Activated naive CD8-positive, alpha-beta T cell treated with anti-CD3 and anti-CD28 coated beads, Interleukin-2, amount 50 U/mL, for 24 hours (primary cell): ENCODE measurements around the gene PUS1.

Experiments used
- ATAC-seq: fragments of 150-1000 bp; cut with Tn5 transposase; one replicate; pipeline ENCODE4 v1.10.0; 2021
- DNase-seq: peaks from one replicate; pipeline ENCODE4 v3.0.0; 2021
- H3K27ac Mint-ChIP-seq: one replicate; pipeline ENCODE4 v1.8.0; 2021; ENCODE audit warnings: mild to moderate bottlenecking, mixed read lengths
- H3K27me3 Mint-ChIP-seq: one replicate; pipeline ENCODE4 v1.8.0; 2021; ENCODE audit warnings: mixed read lengths
- H3K36me3 Mint-ChIP-seq: one replicate; pipeline ENCODE4 v1.8.0; 2021; ENCODE audit warnings: low read depth, mixed read lengths
- H3K4me1 Mint-ChIP-seq: one replicate; pipeline ENCODE4 v1.8.0; 2021; ENCODE audit warnings: mixed read lengths
- H3K4me3 Mint-ChIP-seq: one replicate; pipeline ENCODE4 v1.8.0; 2021; ENCODE audit warnings: mild to moderate bottlenecking, moderate library complexity, mixed read lengths
- H3K9me3 Mint-ChIP-seq: one replicate; pipeline ENCODE4 v1.8.0; 2021; ENCODE audit warnings: mixed read lengths

Gene PUS1

GRCh38 chr12:131933387-131933786, 4.3 kb downstream of the PUS1 start:
- H3K27me3 Mint-ChIP-seq, result no peaks in the 10 kb centered on the region
- H3K27ac Mint-ChIP-seq, result no peak overlapping the region
- peaks cover 17% of the 10 kb centered on the region for H3K4me1 Mint-ChIP-seq
- H3K9me3 Mint-ChIP-seq, result no peaks in the 10 kb centered on the region
- DNase-seq, result no peak
- ATAC-seq, result no peak
- H3K36me3 Mint-ChIP-seq, result peaks cover 51% of the 10 kb centered on the region
- no peak overlapping the region for H3K4me3 Mint-ChIP-seq

GRCh38 chr12:131934535-131934934, 5.5 kb downstream of the PUS1 start:
- H3K36me3 Mint-ChIP-seq, result peaks cover 59% of the 10 kb centered on the region
- H3K27me3 Mint-ChIP-seq, result no peaks in the 10 kb centered on the region
- peaks cover 17% of the 10 kb centered on the region for H3K4me1 Mint-ChIP-seq
- H3K27ac Mint-ChIP-seq, result no peak overlapping the region
- no peak for ATAC-seq
- no peaks in the 10 kb centered on the region for H3K9me3 Mint-ChIP-seq
- no peak overlapping the region for H3K4me3 Mint-ChIP-seq
- no peak for DNase-seq

GRCh38 chr12:131938082-131938481, 9.0 kb downstream of the PUS1 start:
- ATAC-seq, result no peak
- no peak for DNase-seq
- Mint-ChIP-seq H3K4me1 (no peaks in the 10 kb centered on the region), H3K27me3 (no peaks in the 10 kb centered on the region), H3K9me3 (no peaks in the 10 kb centered on the region), H3K4me3 (no peak overlapping the region), H3K27ac (no peak overlapping the region), H3K36me3 (peaks cover 56% of the 10 kb centered on the region)

GRCh38 chr12:131939007-131939406, 9.9 kb downstream of the PUS1 start:
- ATAC-seq (no peak), DNase-seq (no peak)
- no peak overlapping the region for H3K4me3 Mint-ChIP-seq
- no peaks in the 10 kb centered on the region for H3K4me1 Mint-ChIP-seq
- H3K36me3 Mint-ChIP-seq, result peaks cover 56% of the 10 kb centered on the region
- no peak overlapping the region for H3K27ac Mint-ChIP-seq
- H3K27me3 Mint-ChIP-seq, result no peaks in the 10 kb centered on the region
- H3K9me3 Mint-ChIP-seq, result no peaks in the 10 kb centered on the region

DNA sequence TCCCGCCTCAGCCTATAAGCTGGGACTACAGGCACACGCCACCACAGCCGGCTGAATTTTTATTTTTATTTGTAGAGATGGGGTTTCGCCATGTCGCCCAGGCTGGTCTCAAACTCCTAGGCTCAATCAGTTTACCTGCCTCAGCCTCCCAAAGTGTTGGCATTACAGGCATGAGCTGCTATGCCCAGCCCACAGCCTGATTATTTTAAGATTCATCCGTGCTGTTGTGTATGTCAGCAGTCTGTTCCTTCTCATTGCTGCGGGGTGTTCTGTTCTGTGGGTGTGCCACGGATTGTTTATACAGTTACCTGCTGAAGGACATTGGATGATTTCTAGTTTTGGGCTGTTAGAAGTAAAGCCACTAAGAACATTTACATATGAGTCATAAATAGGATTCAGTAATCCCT, 11.1 kb downstream of the PUS1 start:
- DNase-seq (no peak), ATAC-seq (no peak)
- Mint-ChIP-seq H3K9me3 (no peaks in the 10 kb centered on the region), H3K36me3 (peaks cover 57% of the 10 kb centered on the region), H3K4me3 (no peak overlapping the region), H3K4me1 (no peaks in the 10 kb centered on the region), H3K27me3 (no peaks in the 10 kb centered on the region), H3K27ac (no peak overlapping the region)

DNA sequence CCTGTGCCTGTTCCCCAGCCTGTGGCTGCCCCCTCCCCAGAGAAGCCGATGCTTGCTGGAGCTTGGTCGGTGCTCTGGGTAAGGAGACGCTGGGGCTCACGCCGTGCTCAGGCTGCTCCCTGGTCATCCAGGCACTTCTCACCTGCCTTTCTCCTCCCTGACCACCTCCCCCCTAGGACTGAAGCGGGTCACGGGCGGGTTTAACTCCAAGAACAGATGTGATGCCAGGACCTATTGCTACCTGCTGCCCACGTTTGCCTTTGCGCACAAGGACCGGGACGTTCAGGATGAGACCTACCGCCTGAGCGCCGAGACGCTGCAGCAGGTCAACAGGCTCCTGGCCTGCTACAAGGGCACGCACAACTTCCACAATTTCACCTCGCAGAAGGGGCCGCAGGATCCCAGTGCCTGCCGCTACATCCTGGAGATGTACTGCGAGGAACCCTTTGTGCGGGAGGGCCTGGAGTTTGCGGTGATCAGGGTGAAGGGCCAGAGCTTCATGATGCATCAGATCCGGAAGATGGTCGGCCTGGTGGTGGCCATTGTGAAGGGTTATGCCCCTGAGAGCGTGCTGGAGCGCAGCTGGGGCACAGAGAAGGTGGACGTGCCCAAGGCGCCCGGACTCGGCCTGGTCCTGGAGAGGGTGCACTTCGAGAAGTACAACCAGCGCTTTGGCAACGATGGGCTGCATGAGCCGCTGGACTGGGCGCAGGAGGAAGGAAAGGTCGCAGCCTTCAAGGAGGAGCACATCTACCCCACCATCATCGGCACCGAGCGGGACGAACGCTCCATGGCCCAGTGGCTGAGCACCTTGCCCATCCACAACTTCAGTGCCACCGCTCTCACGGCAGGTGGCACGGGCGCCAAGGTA, 12.3 kb downstream of the PUS1 start:
- Mint-ChIP-seq H3K27ac (no peak overlapping the region), H3K36me3 (peaks cover 57% of the 10 kb centered on the region)
- DNase-seq, result no peak

DNA sequence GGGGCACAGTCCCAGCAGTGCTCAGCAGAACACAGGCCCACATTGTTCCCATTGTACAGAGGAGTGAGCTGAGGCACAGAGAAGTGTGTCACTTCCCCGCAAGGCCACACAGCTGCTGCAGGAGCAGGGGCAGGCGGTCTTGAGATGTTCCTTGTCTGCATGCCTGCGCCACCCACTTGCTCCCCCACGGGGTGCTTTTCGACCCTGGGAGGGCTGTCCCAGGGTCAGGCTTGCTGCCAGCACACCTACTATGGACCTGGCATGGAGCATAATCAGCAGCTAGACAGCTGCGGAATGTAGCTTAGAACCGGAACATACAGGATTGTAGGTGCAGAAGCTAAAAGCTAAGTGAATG, 12.9 kb downstream of the PUS1 start:
- Mint-ChIP-seq H3K9me3 (no peaks in the 10 kb centered on the region), H3K27me3 (no peaks in the 10 kb centered on the region), H3K4me3 (no peak overlapping the region), H3K36me3 (peaks cover 54% of the 10 kb centered on the region), H3K27ac (no peak overlapping the region), H3K4me1 (no peaks in the 10 kb centered on the region)
- ATAC-seq (no peak), DNase-seq (no peak)

More for the DNA sequence above, 12.3 kb downstream of the PUS1 start:
- H3K4me1 Mint-ChIP-seq, result no peaks in the 10 kb centered on the region
- no peak overlapping the region for H3K4me3 Mint-ChIP-seq
- no peaks in the 10 kb centered on the region for H3K27me3 Mint-ChIP-seq
- ATAC-seq, result no peak
- H3K9me3 Mint-ChIP-seq, result no peaks in the 10 kb centered on the region

- Mint-ChIP-seq H3K36me3 (peaks cover 51% of the 10 kb centered on the region), H3K27me3 (no peaks in the 10 kb centered on the region), H3K4me3 (no peak overlapping the region), H3K9me3 (no peaks in the 10 kb centered on the region), H3K4me1 (peaks cover 4% of the 10 kb centered on the region), H3K27ac (no peak overlapping the region)
- ATAC-seq (no peak), DNase-seq (no peak)
Measured at GRCh38 chr12:131942671-131943070, 13.6 kb downstream of the PUS1 start.

GRCh38 chr12:131943389-131943788, 14.3 kb downstream of the PUS1 start:
- Mint-ChIP-seq H3K27me3 (no peaks in the 10 kb centered on the region), H3K27ac (no peak overlapping the region), H3K4me3 (no peak overlapping the region), H3K4me1 (peaks cover 12% of the 10 kb centered on the region), H3K36me3 (peaks cover 44% of the 10 kb centered on the region), H3K9me3 (no peaks in the 10 kb centered on the region)
- no peak for DNase-seq
- no peak for ATAC-seq

GRCh38 chr12:131943876-131944275, 14.8 kb downstream of the PUS1 start:
- Mint-ChIP-seq H3K9me3 (no peaks in the 10 kb centered on the region), H3K27me3 (no peaks in the 10 kb centered on the region), H3K27ac (no peak overlapping the region), H3K36me3 (peaks cover 42% of the 10 kb centered on the region), H3K4me3 (no peak overlapping the region), H3K4me1 (peaks cover 16% of the 10 kb centered on the region)
- ATAC-seq (no peak), DNase-seq (no peak)

GRCh38 chr12:131944601-131945251, 15.7 kb downstream of the PUS1 start:
- Mint-ChIP-seq H3K4me3 (no peak overlapping the region), H3K27me3 (no peaks in the 10 kb centered on the region), H3K9me3 (no peaks in the 10 kb centered on the region), H3K36me3 (peaks cover 35% of the 10 kb centered on the region), H3K4me1 (peaks cover 21% of the 10 kb centered on the region), H3K27ac (no peak overlapping the region)
- DNase-seq (no peak), ATAC-seq (no peak)

- no peaks in the 10 kb centered on the region for H3K27me3 Mint-ChIP-seq
- H3K36me3 Mint-ChIP-seq, result peaks cover 24% of the 10 kb centered on the region
- no peak for ATAC-seq
- H3K9me3 Mint-ChIP-seq, result no peaks in the 10 kb centered on the region
- no peak for DNase-seq
- peaks cover 29% of the 10 kb centered on the region for H3K4me1 Mint-ChIP-seq
- H3K27ac Mint-ChIP-seq, result no peak overlapping the region
- no peak overlapping the region for H3K4me3 Mint-ChIP-seq
Measured at GRCh38 chr12:131946757-131947156, 17.7 kb downstream of the PUS1 start.

DNA sequence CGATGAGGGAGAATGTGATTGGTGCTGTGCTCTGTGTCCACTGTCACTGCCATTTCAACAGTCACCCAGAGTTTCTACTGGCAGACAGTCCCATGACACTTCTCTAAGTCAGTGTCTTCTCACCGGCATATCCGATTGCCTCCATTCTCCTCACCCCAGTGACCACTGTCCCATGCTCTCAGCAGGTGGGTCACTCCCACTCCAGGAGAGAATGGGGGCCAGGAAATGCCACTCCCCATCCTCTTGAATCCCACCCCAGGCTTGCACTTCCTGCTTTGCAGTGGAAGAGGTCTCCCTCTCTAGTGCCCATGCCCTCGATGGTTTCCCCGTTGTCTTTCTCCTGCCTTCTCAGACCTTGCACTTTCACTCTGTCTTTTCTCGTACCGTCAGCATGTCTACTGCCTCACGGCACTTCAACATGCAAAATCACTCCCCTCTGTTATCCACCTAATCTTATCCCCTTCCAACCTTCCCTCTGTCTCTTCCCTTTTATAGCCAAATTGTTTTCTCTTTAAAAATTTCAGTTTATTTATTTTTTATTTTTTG, 18.5 kb downstream of the PUS1 start:
- H3K36me3 Mint-ChIP-seq, result peaks cover 21% of the 10 kb centered on the region
- peak overlapping the region; percentile 77 for H3K27ac Mint-ChIP-seq
- ATAC-seq (no peak), DNase-seq (no peak)
- no peaks in the 10 kb centered on the region for H3K27me3 Mint-ChIP-seq
- peaks cover 32% of the 10 kb centered on the region for H3K4me1 Mint-ChIP-seq
- no peaks in the 10 kb centered on the region for H3K9me3 Mint-ChIP-seq
- H3K4me3 Mint-ChIP-seq, result no peak overlapping the region

DNA sequence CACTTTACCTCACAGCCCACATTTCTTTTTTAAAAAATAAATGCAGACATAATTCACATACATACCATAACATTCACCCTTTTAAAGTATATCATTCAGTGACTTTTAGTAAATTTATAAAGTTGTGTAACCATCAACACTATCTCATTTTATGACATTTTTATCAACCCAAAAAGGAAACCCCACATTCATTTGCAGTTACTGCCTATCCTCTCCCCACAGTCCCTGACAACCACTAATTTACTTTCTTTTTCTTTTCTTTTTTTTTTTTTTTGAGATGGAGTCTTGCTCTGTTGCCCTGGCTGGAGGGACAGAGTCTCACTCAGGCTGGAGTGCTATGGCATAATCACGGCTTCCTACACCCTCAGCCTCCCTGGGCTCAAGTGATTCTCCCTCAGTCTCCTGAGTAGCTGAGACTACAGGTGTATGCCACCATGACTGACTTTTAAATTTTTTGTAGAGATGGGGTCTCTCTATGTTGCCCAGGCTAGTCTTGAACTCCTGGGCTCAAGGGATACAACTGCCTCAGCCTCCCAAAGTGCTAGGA, 19.2 kb downstream of the PUS1 start:
- DNase-seq (no peak), ATAC-seq (no peak)
- Mint-ChIP-seq H3K36me3 (peaks cover 20% of the 10 kb centered on the region), H3K27me3 (no peaks in the 10 kb centered on the region), H3K9me3 (no peaks in the 10 kb centered on the region), H3K4me3 (no peak overlapping the region), H3K27ac (peak overlapping the region; percentile 71), H3K4me1 (peaks cover 39% of the 10 kb centered on the region)
